RPMI8226 (cell line): ENCODE results near the gene CCND1.
"Not testable (repeated sequence)": the region's sequence is repeated elsewhere in the genome, so short reads cannot be mapped to it uniquely, and the experiment has no call there.

Source experiments
- DNase-seq: peaks from one replicate; pipeline ENCODE4 v3.0.0-alpha.2; 2015

CCND1 gene

DNA sequence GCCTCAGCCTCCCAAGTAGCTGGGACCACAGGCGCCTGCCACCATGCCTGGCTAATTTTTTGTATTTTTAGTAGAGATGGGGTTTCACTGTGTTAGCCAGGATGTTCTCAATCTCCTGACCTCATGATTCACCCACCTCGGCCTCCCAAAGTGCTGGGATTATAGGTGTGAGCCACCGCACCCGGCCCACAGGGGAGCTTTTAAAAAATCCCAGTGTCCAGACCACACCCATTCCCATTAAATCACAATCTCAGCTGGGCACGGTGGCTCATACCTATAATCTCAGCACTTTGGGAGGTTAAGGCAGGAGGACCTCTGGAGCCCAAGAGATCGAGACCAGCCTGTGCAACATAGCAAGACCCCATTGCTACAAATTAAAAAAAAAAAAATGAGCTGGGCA is 55.0 kb downstream of the CCND1 start:
- DNase-seq = not testable (repeated sequence)

DNA sequence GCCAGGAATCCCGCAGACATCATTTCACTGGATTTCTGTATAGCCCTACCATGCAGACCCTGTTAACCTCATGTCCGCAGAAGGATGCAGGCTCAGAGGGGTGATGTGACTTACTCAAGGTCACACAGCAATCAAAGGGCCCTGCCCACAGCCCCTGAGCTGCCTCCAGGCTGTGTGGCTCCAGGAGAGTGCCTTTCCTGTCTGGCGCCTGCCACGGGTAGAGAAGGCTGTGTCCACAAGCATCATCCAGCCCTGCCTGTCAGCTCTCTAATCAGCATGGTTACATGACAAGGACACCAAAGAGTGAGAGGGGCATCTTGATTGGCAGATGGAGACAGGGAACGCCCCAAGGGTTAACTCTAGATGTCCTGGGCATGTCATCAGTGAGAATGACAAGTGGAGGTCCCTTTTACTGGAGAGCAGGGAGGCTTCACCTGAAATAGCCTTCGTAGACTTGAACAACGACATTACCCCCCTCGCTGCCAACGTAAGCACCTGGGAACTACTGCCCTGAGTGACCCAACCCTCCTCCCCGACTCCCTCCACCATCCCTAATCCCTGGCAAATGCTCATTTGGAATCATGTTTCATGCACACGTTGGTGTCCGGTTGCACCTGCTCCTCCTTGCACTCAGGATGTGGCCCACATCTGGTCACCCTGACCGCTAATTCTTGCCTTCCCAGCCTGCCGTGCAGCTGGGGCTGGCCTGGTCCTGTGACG is 56.0 kb downstream of the CCND1 start:
- no peak for DNase-seq

DNA sequence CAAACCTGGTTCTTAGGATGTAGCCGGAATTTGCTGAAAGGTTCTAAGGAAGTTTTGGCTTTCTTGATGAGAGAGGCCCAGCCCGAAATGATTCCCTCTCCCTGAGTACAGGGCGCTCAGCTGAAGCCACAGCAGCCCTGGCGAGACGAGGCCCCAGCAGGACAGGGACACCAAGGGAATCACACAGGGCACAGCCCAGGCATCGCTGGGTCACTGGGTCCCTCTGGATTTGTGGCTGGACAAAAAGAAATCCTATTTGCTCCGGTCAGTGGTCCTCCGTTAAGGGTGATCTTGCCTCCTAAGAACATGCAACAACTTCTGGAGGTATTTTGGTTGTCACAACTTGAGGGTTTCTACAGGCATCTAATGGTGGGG is 56.5 kb downstream of the CCND1 start:
- DNase-seq = no peak

DNA sequence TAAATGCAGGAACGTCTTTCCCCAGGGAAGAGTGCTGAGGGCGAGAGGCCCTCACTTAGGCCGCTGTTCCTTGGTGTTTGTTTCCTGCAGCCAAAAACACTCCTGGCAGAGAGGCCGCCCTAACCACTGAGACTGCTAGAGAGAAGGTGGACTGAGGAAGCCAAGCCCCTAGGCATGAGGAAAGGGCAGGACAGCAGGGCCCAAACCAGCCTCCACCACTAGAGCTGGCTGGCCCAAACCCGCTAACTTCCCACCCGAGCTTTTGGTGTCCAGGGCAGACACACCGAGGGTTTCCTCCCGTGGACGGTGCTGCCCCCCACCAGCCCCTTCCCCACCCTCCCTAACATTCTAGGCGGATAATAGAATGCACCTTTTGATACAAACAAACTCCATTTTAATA is 56.9 kb downstream of the CCND1 start:
- no peak for DNase-seq

DNA sequence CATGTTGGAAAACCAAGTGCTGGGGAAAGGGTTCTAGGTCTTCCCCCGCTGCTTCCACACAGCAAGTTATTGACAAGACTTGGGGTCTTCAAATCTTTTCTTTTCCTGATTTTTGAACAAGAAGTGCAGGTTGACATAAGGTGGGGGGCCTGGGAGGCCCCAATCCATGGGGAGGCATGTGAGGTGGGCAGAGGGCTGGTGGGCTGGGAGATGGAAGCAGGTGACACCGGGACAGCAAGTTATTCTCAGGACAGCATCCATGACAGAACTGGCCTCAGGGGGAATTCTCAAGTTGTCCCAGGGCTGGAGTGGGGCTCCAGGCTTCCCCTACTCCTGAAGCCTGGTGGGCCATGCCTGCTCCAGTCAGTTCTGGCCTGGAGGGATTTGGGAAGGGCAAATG is 57.4 kb downstream of the CCND1 start:
- no peak for DNase-seq

DNA sequence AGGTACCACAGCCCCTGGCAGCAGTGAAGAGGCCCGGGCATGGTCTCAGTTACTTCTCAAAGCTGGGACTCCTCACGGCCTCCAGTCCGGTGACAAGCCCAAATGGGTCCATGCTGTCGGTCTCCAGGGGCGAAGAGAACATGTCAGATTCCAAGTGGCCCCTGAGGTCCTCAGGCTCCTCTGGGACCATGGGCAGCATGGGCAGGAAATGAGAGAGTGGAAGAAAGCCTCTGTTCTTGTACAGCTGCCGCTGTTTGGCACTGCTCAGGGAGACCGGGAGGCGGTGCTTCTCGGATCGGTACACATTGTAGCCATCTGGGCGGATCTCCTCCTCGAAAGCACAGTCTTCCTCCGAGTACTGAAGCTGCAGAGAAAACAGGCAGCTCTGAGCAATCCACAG is 58.3 kb downstream of the CCND1 start:
- no peak for DNase-seq

DNA sequence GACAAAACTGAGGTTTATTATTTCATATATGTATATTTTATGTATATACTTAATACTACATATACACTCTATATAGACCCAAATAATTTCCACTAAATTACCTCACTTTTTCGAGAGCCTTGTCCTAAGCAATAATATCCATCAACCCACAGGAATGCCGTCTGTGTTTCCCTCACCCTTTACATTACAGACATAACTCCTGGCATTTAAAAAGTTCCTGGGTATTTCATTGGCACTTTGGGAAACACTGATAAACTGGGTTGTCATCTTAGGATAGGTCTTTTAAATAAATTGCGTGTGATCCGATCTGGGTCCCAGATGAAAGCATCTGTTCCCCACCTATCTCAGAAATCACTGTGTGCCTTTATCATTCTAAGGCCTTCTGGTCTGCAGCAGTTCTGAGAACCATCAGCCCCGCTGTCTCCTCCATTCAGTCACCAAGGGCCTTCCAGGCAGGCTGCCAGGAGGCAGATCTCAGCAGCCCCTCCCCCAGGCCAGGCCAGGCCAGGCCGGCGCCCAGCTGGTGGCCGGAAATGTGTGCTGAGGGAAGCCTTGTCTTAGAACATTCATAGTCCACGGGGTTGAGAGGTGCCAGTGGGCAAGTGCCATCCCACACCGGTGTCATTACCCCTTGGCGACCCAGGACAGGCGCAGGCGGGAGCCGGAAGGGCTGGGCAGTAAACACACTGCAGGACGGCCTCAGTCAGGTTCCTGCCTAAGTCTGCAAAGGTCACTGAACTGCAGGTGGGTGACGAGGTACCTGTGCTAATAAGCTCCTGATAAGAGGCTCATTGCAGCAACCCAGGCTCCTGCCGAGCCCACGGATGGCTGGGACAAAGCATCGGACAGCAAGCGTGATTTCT is 59.6 kb downstream of the CCND1 start:
- DNase-seq = peak; percentile 93

DNA sequence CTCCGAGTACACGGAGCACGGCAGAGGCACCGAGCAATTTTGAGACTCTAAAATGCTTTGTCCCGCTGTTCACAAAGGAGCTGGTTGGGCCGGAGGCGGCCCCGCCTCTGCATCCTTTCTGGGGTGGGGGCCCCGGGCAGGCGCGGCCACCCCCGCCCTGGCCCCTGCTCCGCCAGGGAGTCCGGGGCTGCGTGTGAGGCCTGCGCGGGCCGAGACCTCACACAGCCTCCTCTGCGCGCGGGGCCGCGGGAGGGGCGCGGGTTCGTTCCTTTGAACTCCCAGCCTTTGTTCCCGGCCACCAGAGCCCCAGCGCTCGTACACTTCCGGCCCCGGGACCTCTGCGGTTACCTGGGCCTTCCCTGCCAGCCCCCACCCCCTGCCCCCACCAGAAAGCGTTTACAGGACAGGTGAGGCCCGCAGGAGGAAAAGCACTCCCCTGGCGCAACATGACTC is 61.3 kb downstream of the CCND1 start:
- no peak for DNase-seq

DNA sequence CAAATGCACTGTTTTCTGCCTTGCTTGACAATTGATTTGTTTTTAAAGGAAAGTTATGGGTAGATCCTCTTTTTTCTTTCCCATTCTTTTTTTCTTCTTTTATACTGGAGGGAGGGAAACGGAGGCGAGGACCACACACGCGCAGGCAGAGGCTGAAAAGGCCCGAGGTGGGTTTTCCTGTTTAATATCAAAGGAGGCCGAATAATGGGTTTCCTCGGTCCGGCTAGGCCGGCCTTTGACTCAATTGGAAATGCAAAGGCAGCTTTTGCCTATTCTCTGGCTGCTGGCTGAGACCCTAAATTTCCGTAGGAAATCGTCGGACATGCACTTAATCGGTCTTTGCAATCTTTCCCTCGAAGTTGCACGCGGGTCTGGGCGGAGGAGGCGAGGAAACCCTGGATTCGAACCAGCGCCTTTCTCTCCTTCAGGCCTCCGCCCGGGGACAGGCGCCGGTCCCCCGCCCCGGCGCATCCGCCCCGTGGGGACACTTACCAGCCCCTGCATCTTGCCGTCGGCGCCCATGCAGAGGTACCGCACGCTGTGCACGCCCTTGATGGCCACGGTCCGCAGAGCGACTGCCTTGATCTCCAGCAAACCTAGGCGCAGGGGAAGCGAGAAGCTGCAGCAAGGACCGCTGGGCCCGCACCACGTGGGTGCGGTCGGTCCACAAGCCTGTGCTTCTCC is 62.0 kb downstream of the CCND1 start:
- DNase-seq = no peak

DNA sequence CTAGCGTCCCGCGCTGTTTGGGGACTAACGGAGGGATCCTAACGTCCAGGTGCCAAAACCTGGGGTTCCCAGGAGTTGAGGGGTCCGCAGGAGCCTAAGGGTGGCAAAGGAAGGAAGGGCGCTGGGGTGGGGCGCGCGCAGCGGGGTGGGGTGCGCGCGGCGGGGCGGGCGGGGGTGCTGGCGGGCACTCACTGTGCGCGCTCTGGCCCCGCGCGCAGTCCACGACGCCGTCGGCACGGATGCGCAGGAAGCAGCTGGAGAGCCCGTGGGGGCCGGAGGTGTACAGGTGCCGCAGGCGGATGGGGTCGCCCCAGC is 62.5 kb downstream of the CCND1 start:
- no peak for DNase-seq
